Tibial artery (tissue), 4 donors: ENCODE results near the gene HPGDS.

Experiments
- DNase-seq, 2 donors: peaks; one replicate each; pipeline ENCODE4 v3.0.0-alpha.2; 2019
- H3K27ac ChIP-seq, 2 donors: fragments of 200-600 bp; sonication (generic) in 1 of 2; 1 replicate in 1 of 2; 2 replicates in 1 of 2; pipeline ENCODE4 v1.5.1; 2018 to 2019; ENCODE audit warnings: mild to moderate bottlenecking in 1 of 2
- H3K27me3 ChIP-seq, 2 donors: fragments of 200-600 bp; sonication (generic) in 1 of 2; one replicate each; pipeline versions ENCODE4 v1.5.1 to v1.6.0; 2016 to 2019
- H3K36me3 ChIP-seq, 3 donors: fragments of 200-600 bp; sonication (generic) in 2 of 3; one replicate each; pipeline ENCODE4 v1.5.1; 2016 to 2019; ENCODE audit warnings: mild to moderate bottlenecking in 2 of 3
- H3K4me1 ChIP-seq, 4 donors: fragments of 200-600 bp; sonication (generic) in 2 of 4; 1 replicate in 3 of 4; 2 replicates in 1 of 4; pipeline ENCODE4 v1.5.1; 2016 to 2019
- H3K4me3 ChIP-seq, 2 donors: fragments of 200-600 bp; sonication (generic) in 1 of 2; 1 replicate in 1 of 2; 2 replicates in 1 of 2; pipeline ENCODE4 v1.5.1; 2018 to 2019; ENCODE audit warnings: mild to moderate bottlenecking in 2 of 2
- H3K9me3 ChIP-seq, 3 donors: fragments of 200-600 bp; sonication (generic) in 1 of 3; one replicate each; pipeline ENCODE4 v1.5.1; 2016 to 2019
- CTCF ChIP-seq, 2 experiments: fragments of 200-600 bp in 1 of 2; fragments of 450-650 bp in 1 of 2; IDR thresholded peaks; one replicate each; pipeline ENCODE4 v1.5.1; 2017 to 2019; ENCODE audit warnings: antibody characterized with exemption in 2 of 2, mild to moderate bottlenecking in 1 of 2, moderate library complexity in 1 of 2
- intact Hi-C: fragments of 100-400 bp; cut with DNase I; formaldehyde crosslinking; loops from one replicate; pipeline ENCODE4 v1.15.0; 2023; ENCODE audit warnings: low total_unique reads

The HPGDS gene

GRCh38 chr4:94356444-94356843, 13.8 kb upstream of the HPGDS start:
- no peak for DNase-seq
- intact Hi-C loops, result no loop called here
- Histone ChIP-seq H3K4me1 (no peaks in the 10 kb centered on the region), H3K36me3 (no peaks in the 10 kb centered on the region), H3K4me3 (no peak overlapping the region), H3K27me3 (no peaks in the 10 kb centered on the region), H3K9me3 (no peaks in the 10 kb centered on the region), H3K27ac (no peak overlapping the region)
- TF ChIP-seq CTCF (IDR thresholded peaks at IDR 0.05), result no peak

- no peak for TF ChIP-seq CTCF (IDR thresholded peaks at IDR 0.05)
- no peaks in the 10 kb centered on the region for H3K9me3 ChIP-seq
- H3K36me3 ChIP-seq, result no peaks in the 10 kb centered on the region
- no peaks in the 10 kb centered on the region for H3K4me1 ChIP-seq
- no peak for DNase-seq
- no peak overlapping the region for H3K4me3 ChIP-seq
- intact Hi-C loops, result no loop called here
- no peak overlapping the region for H3K27ac ChIP-seq
- no peaks in the 10 kb centered on the region for H3K27me3 ChIP-seq
These were observed 11.8 kb upstream of the HPGDS start for GRCh38 chr4:94354474-94354896.

GRCh38 chr4:94352996-94353395, 10.4 kb upstream of the HPGDS start:
- intact Hi-C loops, result no loop called here
- TF ChIP-seq CTCF (IDR thresholded peaks at IDR 0.05), result no peak
- Histone ChIP-seq H3K27ac (no peak overlapping the region), H3K9me3 (no peaks in the 10 kb centered on the region), H3K4me3 (no peak overlapping the region), H3K4me1 (no peaks in the 10 kb centered on the region), H3K27me3 (no peaks in the 10 kb centered on the region), H3K36me3 (no peaks in the 10 kb centered on the region)
- no peak for DNase-seq

- no peaks in the 10 kb centered on the region for H3K9me3 ChIP-seq
- no peak for TF ChIP-seq CTCF (IDR thresholded peaks at IDR 0.05)
- no peak overlapping the region for H3K4me3 ChIP-seq
- no peak for DNase-seq
- no peaks in the 10 kb centered on the region for H3K36me3 ChIP-seq
- intact Hi-C loops, result no loop called here
- no peak overlapping the region for H3K27ac ChIP-seq
- no peaks in the 10 kb centered on the region for H3K4me1 ChIP-seq
- no peaks in the 10 kb centered on the region for H3K27me3 ChIP-seq
These were observed 9.5 kb upstream of the HPGDS start for GRCh38 chr4:94352163-94352562.

GRCh38 chr4:94351319-94351718, 8.7 kb upstream of the HPGDS start:
- Histone ChIP-seq H3K4me3 (no peak overlapping the region), H3K36me3 (no peaks in the 10 kb centered on the region), H3K4me1 (no peaks in the 10 kb centered on the region), H3K27me3 (no peaks in the 10 kb centered on the region), H3K9me3 (no peaks in the 10 kb centered on the region), H3K27ac (no peak overlapping the region)
- DNase-seq, result no peak
- intact Hi-C loops, result no loop called here
- TF ChIP-seq CTCF (IDR thresholded peaks at IDR 0.05), result no peak

GRCh38 chr4:94350095-94350494, 7.5 kb upstream of the HPGDS start:
- no peak for DNase-seq
- H3K27ac ChIP-seq, result no peak overlapping the region
- H3K27me3 ChIP-seq, result no peaks in the 10 kb centered on the region
- intact Hi-C loops, result no loop called here
- H3K36me3 ChIP-seq, result no peaks in the 10 kb centered on the region
- H3K4me1 ChIP-seq, result no peaks in the 10 kb centered on the region
- TF ChIP-seq CTCF (IDR thresholded peaks at IDR 0.05), result no peak
- H3K4me3 ChIP-seq, result no peak overlapping the region
- no peaks in the 10 kb centered on the region for H3K9me3 ChIP-seq
